Dermis blood vessel endothelial cell (primary cell): ENCODE results near the gene SV2C. TPM values are rescaled to one million over a fixed set of nuclear protein-coding genes. Genes with fewer than 3 reads are reported as not detected.
"Not testable (repeated sequence)": the region's sequence is repeated elsewhere in the genome, so short reads cannot be mapped to it uniquely, and the experiment has no call there.

Source experiments
- DNase-seq: peaks from one replicate; pipeline ENCODE4 v3.0.0; 2010
- total RNA-seq: library from RNA; depleted of rRNA; stranded (reverse); fragments of >200 nt; gene quantifications from 2 replicates; pipeline ENCODE4 v1.2.3, GENCODE V29; 2014

Gene SV2C
- total RNA-seq, 1 donor from 2014 or later, result not detected

DNA sequence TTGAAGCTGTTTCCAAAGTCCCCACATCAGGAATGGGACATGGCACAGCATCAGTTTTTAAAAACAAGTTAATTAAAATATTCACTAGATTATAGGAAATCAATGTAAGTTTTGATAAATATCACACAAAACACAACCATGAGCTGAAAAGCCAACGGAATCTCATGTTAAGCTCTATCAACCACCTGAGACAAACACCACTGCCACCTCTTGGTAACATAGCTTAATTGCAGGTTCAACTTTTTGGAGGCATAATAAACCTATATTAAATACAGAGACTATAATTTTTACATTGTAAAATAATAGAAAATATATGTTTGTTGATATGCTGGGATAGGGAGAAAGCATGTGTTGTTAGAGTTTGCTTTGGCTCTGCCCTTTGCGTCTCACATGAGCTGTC, 126.1 kb downstream of the SV2C start:
- DNase-seq, result no peak

DNA sequence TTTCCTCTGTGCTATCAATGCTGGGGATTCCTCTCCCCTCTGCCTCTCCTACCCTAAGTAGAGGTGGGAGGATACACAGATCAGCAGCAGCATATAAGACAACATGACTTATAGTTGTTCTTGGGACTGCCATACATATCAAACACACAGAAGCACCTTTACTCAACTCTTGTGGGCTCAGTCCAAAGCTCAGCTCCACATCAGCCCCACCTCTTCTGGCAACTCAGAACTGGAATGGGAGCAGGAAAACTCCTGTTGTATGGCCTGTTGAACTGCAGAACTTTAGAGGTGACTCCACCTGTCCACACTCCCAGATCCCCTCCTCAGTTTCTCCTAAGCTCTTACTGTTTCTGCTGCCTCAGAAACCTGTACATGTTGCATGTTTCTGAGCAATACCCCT, 127.8 kb downstream of the SV2C start:
- no peak for DNase-seq

DNA sequence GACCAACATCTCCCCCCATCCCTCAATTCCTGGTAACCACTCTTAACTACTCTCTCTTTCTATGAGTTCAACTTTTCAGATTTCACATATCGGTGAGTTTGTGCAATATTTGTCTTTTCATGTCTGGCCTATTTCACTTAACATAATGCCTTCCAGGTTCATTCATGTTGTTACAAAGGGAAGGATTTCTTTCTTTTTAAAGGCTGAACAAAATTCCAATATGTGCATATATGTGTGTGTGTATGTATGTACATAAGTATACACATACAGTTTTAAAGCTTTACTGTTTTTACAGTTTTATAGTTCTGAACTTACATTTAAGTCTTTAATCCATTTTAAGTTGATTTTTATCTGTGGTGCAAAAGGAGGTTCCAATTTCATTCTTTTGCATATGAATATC, 130.7 kb downstream of the SV2C start:
- DNase-seq, result no peak

DNA sequence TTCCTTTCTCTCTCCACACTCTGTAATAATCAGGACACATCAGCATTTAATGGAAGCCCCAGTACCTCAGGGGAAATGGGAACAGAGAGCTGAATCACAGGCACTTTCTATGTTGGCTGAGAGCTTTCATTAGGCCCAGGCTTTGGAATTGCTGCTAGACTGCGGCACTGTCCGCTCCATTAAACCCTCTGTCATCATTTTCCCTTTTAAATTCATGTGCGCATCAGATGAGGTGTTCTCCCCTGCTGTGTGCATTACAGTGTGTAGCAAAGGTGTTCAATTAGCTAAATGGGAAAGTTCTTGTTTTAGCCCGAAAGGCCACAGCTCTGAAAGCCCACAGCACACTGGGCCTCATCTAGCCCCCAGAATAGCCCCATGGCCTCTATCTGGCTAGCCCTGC, 133.6 kb downstream of the SV2C start:
- no peak for DNase-seq

DNA sequence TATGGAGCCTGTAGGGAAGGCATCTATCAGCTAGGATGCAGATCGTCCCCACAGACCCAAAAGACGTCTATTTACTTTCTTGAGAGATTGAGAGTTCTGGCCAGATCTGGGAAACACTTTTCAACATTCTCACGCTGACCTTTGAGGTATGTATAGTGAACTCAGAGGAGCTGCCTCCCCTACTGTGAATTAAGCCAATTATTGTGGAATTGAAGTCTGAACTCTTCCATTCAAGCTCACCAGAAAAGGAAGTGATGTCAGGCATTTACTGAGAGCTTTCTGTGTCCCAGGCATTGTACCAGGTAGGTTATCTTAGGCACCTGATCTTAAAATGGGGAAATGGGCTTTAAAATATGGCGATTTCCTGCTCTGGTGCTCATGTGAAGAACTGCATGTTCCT, 136.5 kb downstream of the SV2C start:
- no peak for DNase-seq

DNA sequence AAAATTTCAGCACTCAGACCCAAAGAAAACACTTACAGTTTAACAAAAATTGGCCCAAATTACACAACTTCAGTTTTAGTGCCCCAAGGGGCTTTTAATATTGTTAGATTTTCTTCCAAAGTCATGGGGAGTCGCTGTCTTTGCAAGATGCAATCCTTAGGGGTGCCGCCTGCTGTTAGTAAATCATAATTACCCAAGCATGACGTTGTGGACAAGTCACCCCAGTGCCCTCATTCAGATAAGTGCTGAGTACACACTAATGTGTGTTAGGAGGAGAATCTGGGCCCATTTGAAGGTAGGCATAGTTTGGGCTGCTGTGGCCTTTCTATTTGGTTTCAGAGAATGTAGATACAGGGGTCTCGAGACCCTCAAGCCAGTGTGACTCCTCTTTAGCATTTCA, 138.1 kb downstream of the SV2C start:
- DNase-seq, result no peak

DNA sequence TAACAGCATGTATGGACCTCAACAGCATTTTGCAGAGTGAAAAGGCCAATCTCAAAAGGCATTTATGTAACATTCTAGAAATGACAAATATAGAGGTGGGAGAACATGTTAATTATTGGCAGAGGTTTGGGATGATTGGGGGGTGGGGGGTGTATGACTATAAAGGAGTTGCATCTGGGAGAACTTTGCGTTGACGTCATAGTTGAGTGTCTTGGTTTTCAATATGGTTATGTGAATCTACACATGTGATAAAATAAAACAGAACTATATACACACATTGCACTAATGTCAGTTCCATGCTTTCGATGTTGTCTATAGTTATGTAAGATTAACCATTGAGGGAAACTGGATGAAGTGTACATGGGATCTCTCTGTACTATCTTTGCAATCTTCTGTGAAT, 139.1 kb downstream of the SV2C start:
- no peak for DNase-seq

DNA sequence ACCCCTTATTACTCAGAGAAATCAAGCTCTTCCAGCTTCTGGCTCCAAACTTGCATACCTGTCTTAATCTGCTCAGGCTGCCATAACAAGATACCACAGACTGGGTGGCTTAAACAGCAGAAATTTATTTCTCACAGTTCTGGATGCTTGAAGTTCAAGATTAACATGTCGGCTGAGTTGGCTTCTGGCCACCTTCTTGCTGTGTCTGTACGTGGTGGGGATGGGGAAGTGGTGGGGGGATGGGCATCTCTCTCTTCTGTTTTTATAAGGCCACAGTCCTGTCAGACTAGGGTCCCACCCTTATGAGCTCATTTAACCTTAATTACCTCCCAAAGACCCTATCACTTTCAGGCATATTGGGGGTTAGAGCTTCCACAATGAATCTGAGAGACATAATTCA, 140.5 kb downstream of the SV2C start:
- DNase-seq, result no peak

DNA sequence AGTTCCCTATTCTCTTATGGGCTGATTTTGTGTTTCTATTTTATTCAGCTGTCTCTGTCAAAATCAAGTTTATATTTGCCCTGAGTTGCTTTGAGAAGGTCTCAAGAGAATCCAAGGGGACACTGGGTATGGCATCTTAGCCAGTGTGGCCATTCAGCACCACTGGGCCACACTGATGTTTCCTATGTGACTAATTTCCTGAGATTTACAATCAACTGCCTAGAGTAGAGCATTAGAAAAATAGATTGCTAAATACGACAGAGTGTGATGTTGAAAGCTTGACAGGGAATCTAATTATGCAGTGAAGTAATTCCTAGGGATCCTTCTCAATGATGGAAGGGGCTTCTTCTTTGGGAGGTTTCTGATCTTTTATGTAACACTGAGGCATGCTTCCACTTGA, 141.7 kb downstream of the SV2C start:
- DNase-seq, result no peak

DNA sequence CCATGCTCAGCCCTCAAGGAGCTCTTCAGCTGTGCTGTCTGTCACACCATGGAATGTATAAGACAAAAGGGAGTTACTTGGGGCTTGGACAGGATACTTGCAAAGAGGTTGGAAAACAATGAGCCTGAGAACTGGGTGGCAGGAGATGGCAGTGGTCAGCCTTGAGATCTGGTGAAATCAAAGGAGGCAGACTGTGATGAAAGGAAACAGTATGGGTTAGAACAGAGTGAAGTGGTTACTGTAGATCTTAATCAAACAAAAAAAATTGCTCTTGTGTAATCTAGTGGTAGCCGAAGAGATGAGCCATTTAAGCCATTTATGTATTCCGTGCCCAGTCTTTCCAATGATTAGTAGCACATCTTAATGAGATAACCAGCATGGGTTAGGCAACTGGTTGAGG, 142.2 kb downstream of the SV2C start:
- DNase-seq, result no peak

DNA sequence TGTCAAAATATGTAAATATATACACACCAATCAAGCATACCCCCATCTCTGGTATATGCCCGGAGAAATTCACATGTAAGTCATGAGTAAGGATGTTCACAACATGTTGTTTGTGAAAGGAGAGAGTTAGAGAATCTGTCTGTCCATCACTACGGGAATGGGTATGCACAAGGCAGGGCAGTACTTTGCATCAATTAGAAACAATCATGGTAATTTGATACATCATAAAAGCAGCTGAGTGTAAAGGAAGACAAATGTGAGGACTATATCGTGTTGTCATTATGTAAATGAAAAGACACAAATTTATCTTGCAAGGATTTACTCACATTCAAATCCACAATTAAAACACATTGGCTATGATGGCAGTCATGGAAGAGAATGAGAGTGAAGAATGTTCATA, 146.7 kb downstream of the SV2C start:
- DNase-seq, result no peak

DNA sequence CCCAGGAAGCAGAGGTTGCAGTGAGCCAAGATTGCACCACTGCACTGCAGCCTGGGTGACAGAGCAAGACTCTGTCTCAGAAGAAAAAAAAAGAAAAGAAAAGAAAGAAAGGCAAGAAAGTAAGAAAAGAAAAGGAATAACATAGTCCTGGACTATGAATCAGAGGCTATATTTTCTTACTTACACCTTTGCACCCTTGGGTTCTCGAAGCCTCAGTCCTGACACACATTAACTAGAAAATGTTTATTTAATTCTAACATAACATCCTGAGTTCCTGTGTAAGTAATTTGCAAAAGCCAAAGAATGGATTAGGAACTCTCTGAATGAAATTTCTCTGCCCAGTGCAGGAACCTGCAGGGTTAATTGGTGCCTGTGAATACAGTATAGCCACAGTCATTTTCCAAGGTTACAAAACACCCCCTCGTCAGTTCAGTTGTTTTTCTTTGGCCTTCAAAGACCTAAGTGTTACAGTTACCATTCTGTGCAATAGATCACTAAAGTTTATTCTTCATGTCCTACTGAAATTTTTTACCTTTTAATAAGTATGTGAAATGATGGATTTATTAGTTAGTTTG, 147.6 kb downstream of the SV2C start:
- no peak for DNase-seq

DNA sequence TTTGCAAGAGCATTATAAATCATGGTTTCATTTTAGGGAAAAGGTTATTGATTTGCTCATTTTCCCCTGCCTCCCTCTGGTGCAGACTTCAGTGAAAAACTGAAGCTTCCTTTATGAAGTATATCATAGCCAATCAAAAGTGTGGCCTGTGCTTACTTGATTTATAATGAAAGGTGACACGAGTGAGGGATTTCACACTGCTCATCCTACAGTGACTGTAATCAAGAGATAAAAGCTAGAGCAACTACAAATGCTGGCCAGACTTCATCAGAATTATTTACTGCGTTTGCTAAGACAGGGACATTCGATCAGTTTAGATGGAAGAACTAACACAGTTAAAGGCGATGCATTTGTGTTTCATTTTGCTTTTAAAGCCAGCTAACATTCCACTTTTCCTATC, 151.5 kb downstream of the SV2C start:
- no peak for DNase-seq

DNA sequence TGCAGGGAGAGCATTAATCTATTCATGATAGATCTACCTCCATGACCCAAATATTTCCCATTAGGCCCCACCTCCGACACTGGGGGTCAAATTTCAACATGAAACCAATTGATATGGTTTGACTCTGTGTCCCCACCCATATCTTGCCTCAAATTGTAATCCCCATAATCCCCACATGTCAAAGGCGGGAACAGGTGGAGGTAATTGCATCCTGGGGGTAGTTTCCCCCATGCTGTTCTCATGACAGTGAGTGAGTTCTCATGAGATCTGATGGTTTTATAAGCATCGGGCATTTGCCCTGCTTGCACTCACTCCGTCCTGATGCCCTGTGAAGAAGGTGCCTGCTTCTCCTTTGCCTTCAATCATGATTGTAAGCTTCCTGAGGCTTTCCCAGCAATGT, 153.5 kb downstream of the SV2C start:
- no peak for DNase-seq

DNA sequence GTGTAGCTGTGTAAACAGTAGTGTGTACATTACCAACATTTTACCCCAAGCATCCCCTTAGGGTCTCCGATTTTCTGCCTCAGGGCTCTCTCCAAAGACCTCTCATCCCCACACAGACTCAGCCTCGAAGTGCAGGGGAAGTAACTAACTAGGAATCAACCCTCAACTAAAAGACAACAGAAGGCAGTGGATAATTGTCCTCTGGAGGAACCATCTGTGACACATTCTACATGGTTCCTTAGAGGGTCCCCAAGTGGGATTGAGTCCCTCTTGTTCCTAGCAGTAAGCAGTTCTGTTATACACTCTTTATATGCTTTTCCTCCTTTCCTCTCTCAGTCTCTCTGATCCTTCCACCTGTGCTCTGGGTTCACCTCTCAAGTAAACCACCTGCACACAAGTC, 157.2 kb downstream of the SV2C start:
- DNase-seq, result no peak

DNA sequence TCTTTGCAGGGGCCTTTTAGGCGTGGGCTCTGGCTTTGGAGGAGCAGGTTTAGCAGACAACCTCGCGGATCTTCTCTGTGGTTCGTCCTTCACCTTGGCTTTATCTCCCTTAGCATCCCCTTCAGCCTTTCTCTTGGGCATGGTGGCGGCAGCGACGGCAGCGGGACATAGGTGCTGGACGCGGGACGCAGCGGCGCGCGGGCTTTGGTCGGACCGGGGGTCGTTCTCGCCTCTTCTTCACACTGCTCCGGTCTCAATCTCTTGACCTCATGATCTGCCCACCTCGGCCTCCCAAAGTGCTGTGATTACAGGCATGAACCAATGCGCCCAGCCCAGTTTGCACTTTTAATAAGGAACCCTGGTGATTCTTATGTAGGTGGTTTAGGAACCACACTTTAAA, 159.0 kb downstream of the SV2C start:
- not testable (repeated sequence) for DNase-seq

DNA sequence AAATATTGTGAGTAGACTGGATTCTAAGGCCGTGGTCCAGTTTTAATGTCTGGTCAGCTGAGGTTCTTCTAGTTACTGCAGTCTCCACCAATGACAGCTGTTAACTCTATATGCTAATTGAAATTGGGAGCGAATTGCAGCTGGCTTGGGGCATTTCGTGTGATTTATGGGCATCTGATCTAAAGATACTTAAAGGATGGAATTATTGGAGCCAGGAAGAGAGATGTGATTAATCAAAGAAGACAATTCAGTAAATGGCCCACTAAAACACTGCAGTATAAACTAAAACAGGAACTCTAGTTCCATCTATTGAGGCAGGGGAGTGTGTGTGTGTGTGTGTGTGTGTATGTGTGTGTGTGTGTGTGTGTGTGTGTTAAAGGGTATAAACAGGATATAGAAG, 162.4 kb downstream of the SV2C start:
- DNase-seq, result no peak

DNA sequence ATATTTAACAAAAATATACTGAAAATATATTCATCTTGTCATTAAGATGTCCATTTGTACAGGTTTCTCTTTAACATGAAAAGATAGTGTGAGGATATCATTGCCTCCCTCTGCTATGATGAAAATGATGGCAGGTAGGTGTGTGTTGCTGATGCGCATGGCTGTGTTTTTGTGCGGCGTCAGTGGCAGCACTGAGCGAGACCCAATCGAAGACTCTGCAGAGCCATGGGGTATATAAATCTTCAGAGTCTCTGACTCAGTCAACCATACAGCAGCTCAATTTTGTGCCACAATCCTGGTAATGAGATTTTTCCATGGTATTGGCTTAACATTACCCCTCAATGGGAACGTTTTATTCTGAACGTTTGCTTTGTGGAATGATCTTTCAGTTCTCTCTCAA, 166.4 kb downstream of the SV2C start:
- no peak for DNase-seq

DNA sequence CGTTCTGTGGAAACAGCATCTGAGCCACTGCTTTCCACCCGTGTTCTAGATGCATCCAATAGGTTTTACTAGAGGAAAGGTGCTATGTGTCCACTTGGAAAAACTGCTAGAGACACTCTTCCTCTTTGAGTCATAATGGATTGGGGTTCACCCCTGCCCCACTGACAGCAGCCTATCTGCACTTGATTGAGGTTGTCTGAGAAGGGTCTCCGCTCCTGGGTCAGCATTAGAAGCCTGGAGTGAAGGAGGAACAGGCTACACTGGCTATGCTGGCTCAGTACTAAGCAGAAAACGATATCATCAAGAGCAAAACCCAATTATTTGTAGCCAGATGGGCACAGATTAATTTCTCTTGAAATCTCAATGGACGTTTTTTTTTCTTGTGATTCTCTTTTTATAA, 167.3 kb downstream of the SV2C start:
- no peak for DNase-seq

DNA sequence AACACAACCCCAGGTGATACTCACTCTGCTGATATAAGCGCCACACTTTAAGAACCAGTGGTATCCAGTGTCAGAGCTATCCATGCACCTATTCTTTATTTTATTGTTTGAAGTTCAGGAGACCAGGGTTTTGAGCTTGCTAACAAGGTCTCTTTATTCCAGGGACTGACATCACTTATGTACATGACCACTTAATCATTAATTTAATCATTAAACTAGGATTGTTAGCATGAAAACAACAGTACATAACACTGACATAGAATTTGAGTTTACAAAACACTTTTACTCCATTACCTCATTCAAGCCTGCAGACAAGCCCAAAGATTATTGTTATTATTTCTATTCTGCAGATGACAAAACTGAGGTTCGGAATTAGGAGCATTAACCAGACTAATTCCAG, 168.5 kb downstream of the SV2C start:
- no peak for DNase-seq

DNA sequence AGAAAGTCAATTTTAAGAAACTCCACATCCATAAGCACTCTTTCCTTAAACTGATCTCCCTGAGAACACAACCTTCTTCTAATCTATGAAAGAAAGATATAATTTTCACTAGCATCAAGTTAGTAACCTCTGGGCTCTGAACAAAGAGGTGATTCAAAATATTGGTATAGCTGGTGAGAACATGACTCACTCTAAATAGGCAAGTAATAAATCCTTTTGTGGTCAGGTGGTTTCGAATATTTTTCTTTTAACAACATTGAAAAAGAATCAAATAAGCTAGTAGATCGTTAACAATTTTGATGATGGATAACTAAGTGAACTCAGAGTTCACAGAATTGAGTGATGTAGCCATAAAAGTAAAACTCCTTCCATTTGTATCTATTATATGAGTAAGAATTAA, 169.3 kb downstream of the SV2C start:
- DNase-seq, result no peak

DNA sequence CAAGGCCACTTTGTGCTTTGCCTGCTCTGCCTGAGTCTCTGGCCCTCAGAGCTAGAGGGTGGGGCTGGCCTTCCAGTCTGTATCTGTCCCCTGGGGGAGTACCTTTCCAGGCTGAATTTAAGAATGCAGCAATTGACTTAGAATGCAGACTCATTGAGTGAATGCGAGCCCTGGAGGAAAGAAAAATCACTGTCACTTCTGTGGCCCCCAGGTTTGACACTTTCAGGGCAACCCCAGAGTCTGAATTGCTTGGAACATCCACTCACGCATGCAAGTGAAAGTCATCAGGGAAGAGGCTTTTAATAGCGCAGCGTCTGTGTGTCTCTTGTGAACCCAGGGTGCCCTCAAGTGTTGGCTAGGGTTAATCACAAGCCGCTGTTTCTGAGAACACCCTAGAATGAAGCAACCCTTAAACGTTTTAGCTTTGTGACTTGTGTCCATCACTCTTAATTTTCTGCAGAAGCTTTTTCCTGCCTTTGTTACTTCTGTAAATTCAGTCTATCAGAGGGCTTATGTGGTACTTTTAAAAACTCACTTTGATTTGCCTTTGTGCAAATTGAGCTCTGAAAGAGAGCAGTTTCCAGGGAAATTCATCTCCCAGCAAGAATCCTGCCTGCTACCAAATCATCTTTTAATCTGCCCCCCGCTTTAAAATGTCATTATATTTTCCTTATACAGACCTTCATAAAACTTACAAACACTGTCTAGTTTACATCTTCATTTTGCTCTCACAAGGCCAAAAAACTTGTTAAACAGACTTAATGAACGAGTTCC, 173.1 kb downstream of the SV2C start:
- peak; percentile 83 for DNase-seq

DNA sequence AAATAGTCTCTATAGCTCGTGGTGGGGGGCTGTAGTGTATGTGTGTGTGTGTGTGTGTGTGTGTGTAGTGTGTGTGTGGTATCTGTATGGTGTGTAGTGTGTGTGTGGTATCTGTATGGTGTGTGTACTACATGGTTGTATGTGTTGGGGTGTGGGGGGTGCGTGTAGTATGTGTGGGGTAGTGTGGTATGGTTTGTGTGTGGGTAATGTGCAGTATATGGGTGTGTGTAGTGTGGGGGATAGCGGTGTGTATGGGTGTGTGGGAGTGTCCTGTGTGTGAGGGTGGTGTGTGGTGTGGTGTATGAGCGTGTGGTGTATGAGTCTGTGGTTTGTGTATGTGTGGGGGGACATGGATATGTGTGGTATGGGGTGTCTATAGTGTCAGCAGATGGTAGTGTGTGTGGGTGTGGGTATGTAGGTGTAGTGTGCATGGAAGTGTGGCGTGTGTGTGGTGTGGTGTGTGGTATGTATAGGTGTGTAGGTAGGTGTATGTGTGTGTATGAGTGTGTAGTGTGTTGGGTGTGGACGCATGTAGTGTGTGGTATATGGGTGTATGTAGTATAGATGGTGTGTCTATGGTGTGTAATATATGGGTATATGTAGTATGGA, 174.1 kb downstream of the SV2C start:
- no peak for DNase-seq

DNA sequence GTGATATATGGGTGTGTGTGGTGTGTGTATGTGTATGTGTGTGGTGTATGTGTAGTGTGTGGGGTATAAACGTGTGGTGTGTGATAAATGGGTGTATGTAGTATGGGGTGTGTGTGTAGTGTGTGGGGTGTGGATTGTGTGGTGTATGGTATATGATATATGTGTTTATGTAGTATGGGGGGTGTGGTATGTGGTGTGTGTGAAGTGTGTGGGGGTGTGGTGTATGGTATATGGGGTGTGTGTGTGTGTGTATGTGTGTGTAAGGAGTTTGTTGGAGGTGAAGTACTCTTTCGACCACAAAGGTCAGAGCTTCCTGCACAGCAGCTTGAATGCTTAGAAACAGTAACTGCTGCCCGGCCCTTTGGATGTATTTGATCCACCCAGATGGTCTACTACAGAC, 174.7 kb downstream of the SV2C start:
- DNase-seq, result no peak

DNA sequence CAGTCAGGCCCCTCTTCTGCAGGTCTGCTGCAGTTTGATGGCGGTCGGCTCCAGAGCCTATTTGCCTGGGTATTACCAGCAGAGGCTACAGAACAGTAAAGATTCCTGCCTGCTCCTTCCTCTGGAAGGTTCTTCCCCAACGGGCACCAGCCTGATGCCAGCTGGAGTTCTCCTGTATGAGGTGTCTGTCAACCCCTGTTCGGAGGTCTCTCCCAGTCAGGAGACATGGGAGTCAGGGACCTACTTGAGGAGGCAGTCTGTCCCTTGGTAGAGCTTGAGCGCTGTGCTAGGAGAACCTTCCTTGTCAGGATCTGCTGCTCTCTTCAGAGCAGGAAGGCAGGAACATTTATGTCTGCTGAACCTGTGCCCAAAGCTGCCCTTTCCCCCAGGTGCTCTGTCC, 181.5 kb downstream of the SV2C start:
- no peak for DNase-seq
